Measurements from ENCODE around the gene SRP68.

GRCh38 chr17:76121932-76122430 lies 49.7 kb upstream of the SRP68 start:
- TF ChIP-seq EZH2 (IDR thresholded peaks at IDR 0.05; ENCODE audit: insufficient read depth, poor library complexity, severe bottlenecking) (no peak), EZH2phosphoT487 (IDR thresholded peaks at IDR 0.05; ENCODE audit: insufficient read depth, low read depth) (no peak)
